Endothelial cell of umbilical vein (primary cell): ENCODE data around the gene PLA2G2E. TPM values are rescaled to one million over a fixed set of nuclear protein-coding genes. Genes with fewer than 3 reads are reported as not detected.

Experiments
- BruUV-seq: library from RNA; stranded (reverse); fragments of 400-500 nt; replicated peaks from 2 replicates; lab custom pipeline; 2021; lab: Mats Ljungman, UMichigan
- CTCF ChIA-PET: fragments of 300-600, 350-600 bp; sonication (Branson Sonifier 250); formaldehyde crosslinking; loops from one replicate; lab custom pipeline; 2021; ENCODE audit warnings: antibody characterized with exemption, inconsistent platforms; lab: Charles Lee
- POLR2A ChIA-PET: fragments of 300-600, 350-600 bp; sonication (Branson Sonifier 250); formaldehyde crosslinking; loops from one replicate; lab custom pipeline; 2021; ENCODE audit warnings: antibody characterized with exemption, inconsistent platforms; lab: Charles Lee
- DNase-seq: peaks from one replicate; pipeline ENCODE4 v3.0.0-alpha.2; 2011; ENCODE audit warnings: low read depth, low spot score
- FAIRE-seq: peaks from 2 replicates; lab custom pipeline; 2011; peaks lifted over from hg19 to GRCh38; lab: Jason Lieb, UNC
- H2AFZ ChIP-seq: 2 replicates; pipeline ENCODE4 v1.6.0; 2012; ENCODE audit warnings: low read depth, low read length, control low read depth, inconsistent platforms
- H3K27ac ChIP-seq: 2 replicates; pipeline ENCODE4 v1.5.1; 2011; ENCODE audit warnings: low read depth, mild to moderate bottlenecking, control low read depth, low read length, moderate library complexity; ENCODE audit not compliant: insufficient read depth
- H3K27me3 ChIP-seq, 2 experiments: 2 replicates each; pipeline versions ENCODE4 v1.6.0 to v1.6.1; 2011; ENCODE audit warnings: low read length in 2 of 2, mixed read lengths in 1 of 2; ENCODE audit not compliant: control insufficient read depth in 2 of 2, insufficient read depth in 2 of 2
- H3K36me3 ChIP-seq, 2 experiments: 2 replicates in 1 of 2; 3 replicates in 1 of 2; pipeline ENCODE4 v1.5.1; 2011; ENCODE audit warnings: low read length in 2 of 2, mild to moderate bottlenecking in 1 of 2, moderate library complexity in 1 of 2; ENCODE audit not compliant: control insufficient read depth in 2 of 2, insufficient read depth in 2 of 2; ENCODE audit errors: extremely low read depth in 1 of 2
- H3K4me1 ChIP-seq: 3 replicates; pipeline ENCODE4 v1.5.1; 2011; ENCODE audit warnings: mild to moderate bottlenecking, low read length; ENCODE audit not compliant: control insufficient read depth, insufficient read depth; ENCODE audit errors: extremely low read depth
- H3K4me2 ChIP-seq: 2 replicates; pipeline ENCODE4 v1.6.1; 2011; ENCODE audit warnings: low read length, control low read depth, mixed read lengths; ENCODE audit not compliant: insufficient read depth
- H3K4me3 ChIP-seq, 3 experiments: fragments of 200-600 bp in 1 of 3; sonication (generic), shearing (Covaris generic) in 1 of 3; replicated peaks in 1 of 3; 2 replicates each; pipeline ENCODE4 v1.5.1; 2011 to 2016; ENCODE audit warnings: control low read depth in 3 of 3, low read length in 3 of 3, mild to moderate bottlenecking in 2 of 3, inconsistent platforms in 1 of 3, low read depth in 1 of 3, moderate library complexity in 1 of 3; ENCODE audit not compliant: insufficient read depth in 1 of 3
- H3K79me2 ChIP-seq: 2 replicates; pipeline ENCODE4 v1.6.0; 2012; ENCODE audit warnings: low read length, inconsistent platforms; ENCODE audit not compliant: control insufficient read depth, insufficient read depth
- H3K9ac ChIP-seq: replicated peaks from 2 replicates; pipeline ENCODE3; 2011; ENCODE audit warnings: low read length, control low read depth; ENCODE audit not compliant: insufficient read depth; ENCODE audit errors: extremely low read depth
- H3K9me1 ChIP-seq: replicated peaks from 3 replicates; pipeline ENCODE4 v1.6.0; 2011; ENCODE audit warnings: mild to moderate bottlenecking, low read length; ENCODE audit not compliant: control insufficient read depth, insufficient read depth; ENCODE audit errors: extremely low read depth
- H3K9me3 ChIP-seq: replicated peaks from 2 replicates; pipeline ENCODE4 v1.5.1; 2012; ENCODE audit warnings: low read length, inconsistent platforms; ENCODE audit not compliant: control insufficient read depth, insufficient read depth
- H4K20me1 ChIP-seq: replicated peaks from 2 replicates; pipeline ENCODE3; 2011; ENCODE audit warnings: mild to moderate bottlenecking, low read length; ENCODE audit not compliant: control insufficient read depth, insufficient read depth; ENCODE audit errors: extremely low read depth
- CTCF ChIP-seq, 2 donors: IDR thresholded peaks; 1 replicate in 1 of 2; 2 replicates in 1 of 2; pipeline ENCODE4 v1.5.1; 2011; ENCODE audit warnings: low read length in 2 of 2, mild to moderate bottlenecking in 2 of 2, moderate library complexity in 2 of 2, control low read depth in 1 of 2, inconsistent platforms in 1 of 2, low read depth in 1 of 2; ENCODE audit not compliant: insufficient read depth in 1 of 2; ENCODE audit errors: extremely low read depth in 1 of 2
- EZH2 ChIP-seq: IDR thresholded peaks from 2 replicates; pipeline ENCODE4 v1.6.1; 2012; ENCODE audit warnings: borderline replicate concordance, low read depth, mild to moderate bottlenecking, moderate library complexity, low read length, inconsistent platforms; ENCODE audit not compliant: severe bottlenecking
- FOS ChIP-seq: IDR thresholded peaks from 2 replicates; pipeline ENCODE4 v1.6.1; 2011; ENCODE audit warnings: mild to moderate bottlenecking, low read length, moderate library complexity, borderline replicate concordance; ENCODE audit not compliant: insufficient read depth
- GATA2 ChIP-seq: IDR thresholded peaks from 2 replicates; pipeline ENCODE4 v1.7.0; 2011; ENCODE audit warnings: low read depth, mild to moderate bottlenecking, moderate library complexity, mixed read lengths, low read length; ENCODE audit not compliant: insufficient read length, insufficient read depth
- JUN ChIP-seq: IDR thresholded peaks from 2 replicates; pipeline ENCODE4 v1.6.1; 2011; ENCODE audit warnings: borderline replicate concordance, low read depth; ENCODE audit not compliant: insufficient read length, insufficient read depth
- MAX ChIP-seq: IDR thresholded peaks from 2 replicates; pipeline ENCODE4 v1.6.1; 2011; ENCODE audit not compliant: insufficient read depth, insufficient read length
- MYC ChIP-seq: IDR thresholded peaks from one replicate; pipeline ENCODE4 v1.6.1; 2011; ENCODE audit warnings: mild to moderate bottlenecking, low read depth, low read length
- POLR2A ChIP-seq: IDR thresholded peaks from 2 replicates; pipeline ENCODE4 v1.6.1; 2012; ENCODE audit warnings: low read depth, mild to moderate bottlenecking, control low read depth, low read length
- POLR2AphosphoS5 ChIP-seq: IDR thresholded peaks from 2 replicates; pipeline ENCODE4 v1.6.1; 2012; ENCODE audit warnings: low read depth, mild to moderate bottlenecking, control low read depth, low read length, moderate library complexity; ENCODE audit not compliant: insufficient read depth
- dilution Hi-C: fragments of 300-500 bp; cut with MboI; formaldehyde crosslinking; loops from one replicate; pipeline ENCODE4 v1.15.0; 2019; ENCODE audit warnings: low sequenced_read_pairs; ENCODE audit not compliant: extremely low pct_ligation_motif_present
- intact Hi-C: fragments of 100-400 bp; cut with micrococcal nuclease; formaldehyde crosslinking; loops from one replicate; pipeline ENCODE4 v1.10.0; 2022
- polyA plus RNA-seq, 4 experiments: library from polyadenylated mRNA; depleted of rRNA in 3 of 4; stranded (reverse) in 3 of 4; unstranded in 1 of 4; fragments of >200 nt; gene quantifications; 2 replicates each; pipeline versions ENCODE4 v1.2.1 to v1.2.3, GENCODE V29; 2011 to 2012; ENCODE audit warnings: missing spikeins in 1 of 4
- total RNA-seq: library from RNA; stranded (reverse); gene quantifications from 2 replicates; pipeline ENCODE4 v1.2.3, GENCODE V29; 2021

The PLA2G2E gene
- total and polyA plus RNA-seq, 2 donors (not counting 3 experiments of a cell fraction or from before 2014, with no cell fraction given): not detected

- H4K20me1 ChIP-seq: no peaks in the 10 kb centered on the region
- H3K9me1 ChIP-seq: no peaks in the 10 kb centered on the region
- no peaks in the 10 kb centered on the region for H3K9me3 ChIP-seq
- ChIA-PET POLR2A (no interaction called here), CTCF (interaction anchor here (0.8 to 3.1 kb wide), 5 partner anchors 13 to 273 kb away, joined by 3 to 10 read pairs (median 4); no protein-coding TSS in a partner anchor)
- no peak overlapping the region for H3K9ac ChIP-seq
- FAIRE-seq (no peak), DNase-seq (no peak)
- no peak overlapping the region for H2AFZ ChIP-seq
- no TSS peak for BruUV-seq
- H3K4me1 ChIP-seq: no peaks in the 10 kb centered on the region
- H3K4me3 ChIP-seq: no peak overlapping the region
- no peak for TF ChIP-seq EZH2
- TF ChIP-seq GATA2: no peak
- no peak for TF ChIP-seq JUN
- TF ChIP-seq MAX: no peak
- TF ChIP-seq CTCF (IDR thresholded peaks at IDR 0.05; ENCODE audit: extremely low read depth in 1 of 2, insufficient read depth in 1 of 2, low read depth in 1 of 2, low read length in 2 of 2): no peak
- TF ChIP-seq POLR2AphosphoS5: no peak
- no peak for TF ChIP-seq MYC
- no peak for TF ChIP-seq FOS
- no peak for TF ChIP-seq POLR2A
- no peak overlapping the region for H3K27ac ChIP-seq
- intact Hi-C loops: no loop called here
- H3K36me3 ChIP-seq: no peaks in the 10 kb centered on the region
- no peak overlapping the region for H3K4me2 ChIP-seq
- dilution Hi-C loops: no loop called here
- H3K79me2 ChIP-seq: no peaks in the 10 kb centered on the region
- H3K27me3 ChIP-seq: no peaks in the 10 kb centered on the region
Measured at GRCh38 chr1:19922015-19922688, 1.3 kb downstream of the PLA2G2E start.
